OCI-LY7 (cell line): ENCODE measurements around the gene DPP10. TPM values are rescaled to one million over a fixed set of nuclear protein-coding genes. Genes with fewer than 3 reads are reported as not detected.
"Not testable (repeated sequence)": the region's sequence is repeated elsewhere in the genome, so short reads cannot be mapped to it uniquely, and the experiment has no call there.

Source experiments
- BruUV-seq: library from RNA; stranded (reverse); fragments of 400-500 nt; replicated peaks from 2 replicates; lab custom pipeline; 2021; lab: Mats Ljungman, UMichigan
- CTCF ChIA-PET: fragments of 300-600 bp; sonication (Branson Sonifier 250); formaldehyde crosslinking; loops from one replicate; lab custom pipeline; 2022; ENCODE audit warnings: antibody characterized with exemption; ENCODE audit not compliant: unreplicated experiment; lab: Charles Lee
- POLR2A ChIA-PET: fragments of 300-600 bp; sonication (Branson Sonifier 250); formaldehyde crosslinking; loops from one replicate; lab custom pipeline; 2022; ENCODE audit warnings: antibody characterized with exemption; lab: Charles Lee
- DNase-seq: peaks from one replicate; pipeline ENCODE4 v3.0.0-alpha.2; 2015; ENCODE audit warnings: low spot score
- H2AFZ ChIP-seq: fragments of 200-600 bp; sonication (generic), shearing (Covaris generic); 2 replicates; pipeline ENCODE4 v1.6.1; 2014; ENCODE audit warnings: mild to moderate bottlenecking, antibody characterized with exemption, low read length, moderate library complexity
- H3K27ac ChIP-seq: fragments of 200-600 bp; sonication (generic); 2 replicates; pipeline ENCODE4 v1.5.1; 2014; ENCODE audit warnings: mixed run types, low read depth, mild to moderate bottlenecking, moderate library complexity, low read length, inconsistent platforms; ENCODE audit not compliant: poor library complexity, severe bottlenecking
- H3K36me3 ChIP-seq: fragments of 200-600 bp; sonication (generic); 2 replicates; pipeline ENCODE4 v1.6.1; 2014; ENCODE audit warnings: mild to moderate bottlenecking, antibody characterized with exemption, low read length, moderate library complexity, mixed read lengths; ENCODE audit not compliant: insufficient read depth
- H3K4me1 ChIP-seq: fragments of 200-600 bp; sonication (generic); 2 replicates; pipeline ENCODE4 v1.5.1; 2014; ENCODE audit warnings: mild to moderate bottlenecking, low read length; ENCODE audit not compliant: insufficient read depth, poor library complexity, severe bottlenecking
- H3K4me2 ChIP-seq: fragments of 200-600 bp; sonication (generic); 2 replicates; pipeline ENCODE4 v1.6.1; 2014; ENCODE audit warnings: mild to moderate bottlenecking, low read length
- H3K4me3 ChIP-seq: fragments of 200-600 bp; sonication (generic); 2 replicates; pipeline ENCODE4 v1.5.1; 2014; ENCODE audit warnings: mild to moderate bottlenecking, low read depth, low read length; ENCODE audit not compliant: poor library complexity, severe bottlenecking
- H3K79me2 ChIP-seq: fragments of 200-600 bp; sonication (generic); 2 replicates; pipeline ENCODE4 v1.6.1; 2016; ENCODE audit warnings: low read depth, mild to moderate bottlenecking, low read length, moderate library complexity, mixed read lengths; ENCODE audit not compliant: insufficient read depth
- H3K9me2 ChIP-seq: fragments of 200-600 bp; sonication (generic); 2 replicates; pipeline ENCODE4 v1.6.1; 2016; ENCODE audit warnings: mild to moderate bottlenecking, low read length, mixed read lengths; ENCODE audit not compliant: insufficient read depth
- H3K9me3 ChIP-seq: fragments of 200-600 bp; sonication (generic); 2 replicates; pipeline ENCODE4 v1.6.1; 2014; ENCODE audit warnings: mild to moderate bottlenecking, mixed run types, low read length, mixed read lengths
- H4K20me1 ChIP-seq: fragments of 200-600 bp; sonication (generic); 2 replicates; pipeline ENCODE4 v1.6.1; 2014; ENCODE audit warnings: mild to moderate bottlenecking, antibody characterized with exemption, low read length, moderate library complexity, mixed read lengths; ENCODE audit not compliant: insufficient read depth
- CTCF ChIP-seq: fragments of 200-600 bp; sonication (generic); conservative IDR thresholded peaks from 2 replicates; pipeline ENCODE4 v1.5.1; 2014; ENCODE audit warnings: mild to moderate bottlenecking, antibody characterized with exemption, low read length, moderate library complexity, mixed read lengths
- EZH2phosphoT487 ChIP-seq: fragments of 200-600 bp; sonication (generic); IDR thresholded peaks from 2 replicates; pipeline ENCODE4 v1.6.1; 2018; ENCODE audit warnings: low read depth, borderline replicate concordance, mild to moderate bottlenecking, mixed run types, antibody characterized with exemption, low read length, moderate library complexity, mixed read lengths
- intact Hi-C: fragments of 100-400 bp; cut with micrococcal nuclease; formaldehyde crosslinking; loops from one replicate; pipeline ENCODE4 v1.10.0; 2022; ENCODE audit not compliant: unreplicated experiment
- total RNA-seq, 2 experiments: library from RNA; depleted of rRNA in 1 of 2; stranded (reverse); fragments of >200 nt in 1 of 2; shearing (Covaris generic) in 1 of 2; gene quantifications; 2 replicates each; pipeline ENCODE4 v1.2.3, GENCODE V29; 2014 to 2022

DPP10 gene
- total RNA-seq, 2 experiments from 2014 or later = not detected

- POLR2A ChIA-PET = no interaction called here
- CTCF ChIA-PET = no interaction called here
These were observed 299.8 kb downstream of the DPP10 start for GRCh38 chr2:114742245-114742644.

GRCh38 chr2:114745700-114746099, 303.3 kb downstream of the DPP10 start:
- H3K27ac ChIP-seq = no peak overlapping the region
- no peaks in the 10 kb centered on the region for H3K9me3 ChIP-seq
- CTCF ChIA-PET = no interaction called here
- H3K4me1 ChIP-seq = no peaks in the 10 kb centered on the region
- no peak overlapping the region for H2AFZ ChIP-seq
- no peak overlapping the region for H3K4me3 ChIP-seq
- TF ChIP-seq EZH2phosphoT487 (no peak), CTCF (no peak)
- intact Hi-C loops = no loop called here
- no peak overlapping the region for H3K4me2 ChIP-seq
- H3K79me2 ChIP-seq = no peaks in the 10 kb centered on the region
- POLR2A ChIA-PET = no interaction called here
- no peaks in the 10 kb centered on the region for H4K20me1 ChIP-seq
- no peaks in the 10 kb centered on the region for H3K9me2 ChIP-seq
- no TSS peak for BruUV-seq
- H3K36me3 ChIP-seq = no peaks in the 10 kb centered on the region
- no peak for DNase-seq

More at GRCh38 chr2:114742245-114742644, 299.8 kb downstream of the DPP10 start:
- H3K36me3 ChIP-seq = no peaks in the 10 kb centered on the region
- no peak overlapping the region for H3K4me3 ChIP-seq
- no TSS peak for BruUV-seq
- intact Hi-C loops = no loop called here
- no peak for DNase-seq
- no peak overlapping the region for H2AFZ ChIP-seq
- no peaks in the 10 kb centered on the region for H4K20me1 ChIP-seq
- H3K27ac ChIP-seq = no peak overlapping the region
- no peak for TF ChIP-seq EZH2phosphoT487
- no peak for TF ChIP-seq CTCF
- no peaks in the 10 kb centered on the region for H3K4me1 ChIP-seq
- no peaks in the 10 kb centered on the region for H3K9me2 ChIP-seq
- no peak overlapping the region for H3K4me2 ChIP-seq
- no peaks in the 10 kb centered on the region for H3K79me2 ChIP-seq
- H3K9me3 ChIP-seq = no peaks in the 10 kb centered on the region

- H2AFZ ChIP-seq, DNase-seq, H3K4me2 ChIP-seq, H4K20me1 ChIP-seq, H3K36me3 ChIP-seq, CTCF ChIA-PET, H3K27ac ChIP-seq, H3K9me2 ChIP-seq, H3K4me1 ChIP-seq, POLR2A ChIA-PET, H3K9me3 ChIP-seq, H3K4me3 ChIP-seq, intact Hi-C loops, BruUV-seq, H3K79me2 ChIP-seq: not testable (repeated sequence)
These were observed 305.7 kb downstream of the DPP10 start for GRCh38 chr2:114748175-114748574.
